Left lobe of liver (tissue), 2 donors: ENCODE data around the gene PEMT. TPM values are rescaled to one million over a fixed set of nuclear protein-coding genes. Genes with fewer than 3 reads are reported as not detected.
A peak's percentile ranks its signal among the peaks of the same experiment; 100 is the strongest.

Experiments used
- ATAC-seq: fragments of 200-7000 bp; cut with Tn5 transposase; one replicate; pipeline ENCODE4 v1.9.1; 2020; ENCODE audit warnings: mild to moderate bottlenecking, moderate library complexity
- DNase-seq: peaks from one replicate; pipeline ENCODE4 v3.0.0-alpha.2; 2020; ENCODE audit warnings: low spot score
- total RNA-seq: library from RNA; stranded (reverse); gene quantifications from one replicate; pipeline ENCODE4 v1.2.1, GENCODE V29; 2021
- donor health status: DM: no; HTN: no; CAD: no; lungs with moderate emphysema.
- donor health status: DM: no; HTN: yes; CAD: no.

Gene PEMT
- total RNA-seq, 1 donor from 2014 or later = 180 TPM

DNA sequence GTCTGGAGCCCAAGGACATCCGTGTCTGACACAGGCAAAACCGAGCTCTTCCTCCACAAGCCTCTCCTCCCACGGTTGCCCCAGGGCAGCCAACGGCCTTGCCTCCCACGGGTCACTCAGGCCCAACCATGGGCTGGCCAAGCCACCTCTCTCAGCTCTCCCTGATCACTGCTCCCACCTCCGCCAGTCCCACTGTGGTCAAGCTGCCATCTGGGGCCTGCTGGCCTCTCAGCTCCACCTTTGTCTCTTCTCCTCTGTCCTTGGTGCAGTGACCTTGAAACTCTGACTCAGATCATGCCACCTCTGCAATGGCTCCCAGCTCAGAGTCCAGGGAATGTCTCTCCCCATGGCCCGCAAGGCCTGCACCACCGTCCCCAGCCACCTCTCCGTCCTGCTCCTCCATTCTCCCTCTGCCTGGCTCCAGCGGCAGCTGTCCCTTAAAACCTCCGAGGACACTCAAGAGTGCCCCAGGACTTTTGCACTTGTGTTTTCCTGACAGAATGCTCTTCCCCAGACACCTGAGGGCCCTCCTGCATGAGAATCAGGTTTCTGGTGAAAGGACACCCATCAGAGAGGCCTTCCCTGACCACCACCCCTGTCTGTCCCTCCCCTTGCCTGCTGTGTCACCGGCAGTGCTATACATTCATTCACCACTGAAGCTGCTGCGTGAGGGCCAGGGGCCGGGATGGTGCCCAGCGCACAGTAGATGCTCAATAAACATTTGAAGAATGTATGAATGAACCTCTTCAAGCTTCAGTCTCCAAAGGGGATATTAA is 19.3 kb downstream of the PEMT start:
- DNase-seq = peak; percentile 74
- ATAC-seq = peak; percentile 18

DNA sequence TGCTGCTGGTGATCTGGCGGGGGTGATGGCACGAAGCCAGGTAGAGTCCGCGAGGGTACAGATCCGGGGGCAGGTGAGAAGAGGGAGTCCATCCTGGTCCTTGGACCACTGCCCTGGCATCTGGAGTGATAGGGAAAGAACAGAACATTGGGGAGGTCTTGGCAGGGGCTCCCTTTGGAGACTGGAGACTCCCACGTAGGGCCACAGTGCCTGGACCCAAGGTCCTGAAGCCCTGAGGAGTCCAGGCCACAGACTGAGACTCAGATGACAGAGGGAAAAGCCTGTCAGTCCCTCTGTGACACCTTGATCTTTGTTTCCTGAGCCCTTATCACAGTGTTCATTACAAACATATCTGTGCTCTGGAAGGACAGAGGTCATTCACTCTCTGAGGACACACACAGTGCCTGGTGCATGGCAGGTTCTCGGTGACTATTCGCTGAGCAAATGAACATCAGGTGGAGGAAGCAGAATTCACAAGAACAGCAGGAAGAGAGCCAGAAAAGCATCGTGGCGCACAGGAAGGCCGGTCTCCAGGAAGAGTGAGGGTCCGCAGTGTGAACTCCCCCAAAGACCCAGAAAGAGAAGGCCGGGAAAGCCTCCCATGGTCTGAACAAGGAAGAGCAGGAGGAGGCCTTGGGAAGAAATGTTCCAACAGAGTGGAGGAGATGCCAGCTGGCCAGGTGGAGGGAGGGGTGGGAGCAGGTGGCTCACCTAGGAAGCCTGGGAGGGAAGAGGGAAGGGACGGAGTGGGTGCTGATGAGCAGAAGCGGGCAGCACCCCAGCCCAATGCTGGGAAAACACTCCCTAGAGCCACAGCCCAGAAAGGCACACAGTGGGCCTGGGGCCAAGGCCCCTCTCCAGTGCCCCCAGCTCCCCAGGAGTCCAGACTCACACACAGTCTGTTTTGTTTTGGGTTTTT is 20.5 kb downstream of the PEMT start:
- DNase-seq = peak; percentile 84
- peak; percentile 55 for ATAC-seq

DNA sequence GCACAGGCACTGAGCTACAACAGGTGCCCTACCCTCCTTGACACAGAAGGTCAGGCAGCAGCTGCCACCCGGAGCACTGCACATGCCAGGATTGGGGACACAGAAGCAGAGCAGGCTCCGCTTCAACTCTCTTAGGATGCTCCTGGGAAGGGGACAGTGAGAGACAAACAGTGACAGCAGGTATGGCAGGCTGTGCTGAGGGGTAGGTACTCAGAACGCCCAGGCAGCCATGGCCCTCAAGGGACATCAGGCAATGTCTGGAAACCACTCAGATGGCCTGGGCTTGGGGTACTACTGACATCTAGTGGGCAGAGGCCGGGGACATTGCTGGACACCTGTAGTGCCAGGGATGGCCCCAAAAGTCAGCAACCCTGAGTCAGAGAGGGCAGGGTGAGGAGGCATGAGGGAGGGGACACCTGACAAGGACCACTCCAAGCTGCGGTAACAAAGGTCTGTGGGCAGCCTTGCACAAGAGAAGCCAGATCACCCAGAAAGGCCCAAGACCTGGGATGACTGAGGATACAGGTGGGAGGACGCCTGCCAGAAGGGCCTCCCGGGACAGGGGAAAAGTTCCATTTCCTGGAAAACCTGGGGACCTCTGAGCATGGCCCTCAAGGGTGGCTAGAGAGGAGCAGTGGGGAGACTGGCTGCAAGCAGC is 21.2 kb downstream of the PEMT start:
- peak; percentile 38 for ATAC-seq
- DNase-seq = peak; percentile 67

DNA sequence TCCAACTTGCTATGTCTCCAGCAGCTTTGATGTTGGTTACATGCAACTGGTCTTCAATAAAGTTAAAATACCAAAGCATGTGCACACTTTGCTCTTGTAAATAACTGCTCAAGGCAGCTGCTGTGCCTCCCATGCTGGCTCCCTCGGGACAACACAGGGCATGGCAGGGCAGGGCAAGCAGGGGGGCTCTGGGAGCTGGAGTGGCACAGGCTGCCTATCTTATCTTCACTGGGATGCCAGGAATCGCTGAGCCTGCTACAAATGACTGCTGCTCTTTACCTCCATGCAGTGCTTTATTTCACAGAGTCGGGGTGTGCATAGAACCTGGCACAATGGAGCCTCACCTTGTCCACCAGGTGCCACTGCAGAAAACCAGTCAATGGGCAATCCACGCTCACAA is 21.8 kb downstream of the PEMT start:
- DNase-seq (no peak), ATAC-seq (no peak)

DNA sequence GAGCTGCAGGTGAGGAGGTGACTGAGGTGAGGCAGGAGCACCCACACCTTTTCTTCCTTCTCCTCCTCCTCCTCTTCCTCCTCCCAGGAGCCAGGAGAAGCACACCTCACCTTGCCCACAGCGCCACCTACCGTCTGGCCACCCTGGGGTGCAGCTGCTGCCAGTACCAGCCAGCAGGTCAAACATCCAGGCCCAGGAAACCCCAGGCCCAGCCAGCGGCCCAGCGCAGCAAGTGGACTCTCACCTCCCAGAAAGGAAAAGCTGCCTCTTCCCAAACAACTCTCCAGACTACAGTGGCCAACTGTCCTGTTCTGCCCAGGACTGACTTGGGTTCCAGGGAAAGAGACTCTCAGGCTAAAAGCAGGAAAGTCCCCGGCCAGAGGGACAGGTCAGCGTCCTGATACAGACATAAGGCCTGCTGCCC is 22.7 kb downstream of the PEMT start:
- ATAC-seq (peak; percentile 69), DNase-seq (peak; percentile 93)

DNA sequence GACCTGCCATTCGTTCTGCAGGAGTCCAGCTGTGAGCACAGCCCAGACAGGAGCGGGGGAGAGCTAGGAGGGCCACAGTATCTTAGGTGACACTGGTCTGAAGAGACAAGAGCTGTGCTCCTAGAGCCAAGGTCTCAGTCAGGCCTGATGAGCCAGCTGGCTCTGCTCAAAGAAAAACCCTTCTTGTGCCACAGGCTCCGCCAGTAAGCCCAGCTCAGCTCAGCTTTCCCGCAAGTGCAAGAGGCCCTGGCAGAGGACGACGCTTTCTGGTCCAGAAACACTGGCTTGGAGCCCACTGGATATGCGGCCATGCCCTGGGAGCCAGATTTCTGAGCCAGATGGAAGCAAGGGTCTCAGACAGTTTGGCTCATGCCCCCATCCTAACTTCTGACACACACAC is 23.9 kb downstream of the PEMT start:
- ATAC-seq (peak; percentile 57), DNase-seq (peak; percentile 93)

DNA sequence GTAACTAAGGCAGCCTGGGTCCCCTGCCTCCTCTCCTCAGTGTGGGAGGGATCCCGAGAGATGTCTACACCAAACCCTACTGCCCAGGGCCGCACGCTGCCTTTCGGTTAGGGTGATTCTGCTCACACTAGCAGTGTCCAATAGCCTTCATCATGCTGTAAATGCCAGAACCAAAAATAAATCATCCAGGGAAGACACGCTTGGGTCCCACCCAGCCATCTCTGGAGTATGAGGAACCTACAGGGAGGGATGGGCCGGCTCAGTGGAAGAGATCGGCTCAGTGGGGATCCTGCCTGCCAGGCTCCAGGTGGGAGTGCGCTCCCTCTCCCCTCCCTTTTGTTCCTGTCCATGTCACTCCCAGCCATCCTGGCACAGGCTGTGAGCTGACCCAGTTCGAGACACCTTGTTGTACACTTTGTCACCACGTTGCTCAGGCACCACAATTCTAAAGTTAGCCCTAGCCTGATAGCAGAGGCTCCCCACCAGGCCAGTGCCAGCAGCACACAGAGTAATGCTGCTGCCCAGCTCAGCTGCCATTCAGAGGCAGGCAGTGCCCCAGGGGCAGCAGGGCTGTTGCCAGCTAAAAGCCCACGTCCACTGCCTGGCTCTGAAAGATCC is 24.5 kb downstream of the PEMT start:
- ATAC-seq (no peak), DNase-seq (no peak)

DNA sequence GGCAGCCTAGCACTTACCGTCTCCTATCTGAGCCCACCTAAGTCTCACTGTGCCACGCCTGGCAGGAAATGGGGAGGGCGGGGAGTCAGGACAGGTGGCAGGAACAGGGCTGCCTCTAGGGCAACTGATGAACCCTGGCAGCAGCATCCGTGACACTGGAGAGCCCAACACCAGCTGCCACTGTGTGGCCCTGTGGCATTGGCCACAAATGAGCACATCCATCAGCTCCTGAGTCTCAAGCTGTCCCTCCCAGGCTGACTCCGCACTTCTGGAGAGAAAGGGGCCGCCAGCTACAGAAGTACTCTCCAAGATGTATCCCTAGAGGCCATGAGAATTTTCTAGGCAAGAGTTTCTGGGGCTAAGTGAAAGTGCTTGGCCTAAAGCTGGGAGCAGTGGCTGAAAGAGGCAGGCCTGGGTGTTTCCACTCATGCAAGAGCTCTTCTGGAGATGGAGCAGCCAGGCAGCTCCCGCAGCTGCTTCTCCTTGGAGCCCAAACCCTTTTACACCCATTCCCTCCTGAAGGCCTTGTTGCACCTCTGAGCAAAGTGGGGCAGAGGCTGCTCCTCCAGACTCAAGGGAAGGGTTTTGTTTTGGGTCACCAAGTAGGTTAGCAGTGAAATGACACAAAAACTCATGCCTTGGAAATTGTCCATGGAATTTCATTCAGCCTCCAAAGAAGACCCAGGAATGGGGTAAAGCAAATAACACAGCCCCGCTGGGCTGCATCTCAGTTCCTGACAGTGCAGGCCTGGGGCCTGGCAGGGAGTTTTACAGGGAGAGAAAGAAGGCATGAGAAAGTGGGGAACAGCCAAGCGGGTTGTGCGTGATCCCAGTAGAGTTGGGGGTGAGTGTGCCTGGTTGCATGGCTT is 25.8 kb downstream of the PEMT start:
- no peak for ATAC-seq

DNA sequence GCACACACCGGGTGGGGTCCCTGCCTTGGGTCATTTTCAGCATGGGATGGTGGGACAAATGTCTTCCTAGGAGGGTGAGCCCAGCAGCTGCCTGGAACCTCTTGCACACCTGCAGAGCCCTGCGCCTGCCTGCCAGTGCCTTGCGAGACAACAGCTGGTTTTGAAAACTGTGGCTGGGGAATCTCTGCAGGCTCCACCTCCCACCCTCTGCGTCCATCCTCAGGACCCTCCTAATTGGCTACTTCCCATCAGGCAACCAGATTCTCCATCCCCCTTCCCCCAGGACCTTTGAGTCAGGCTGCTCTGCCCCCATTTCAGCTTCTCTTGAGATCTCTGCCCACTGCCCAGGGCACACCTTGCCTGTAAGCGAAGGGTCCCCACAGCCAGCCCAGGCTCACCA is 26.6 kb downstream of the PEMT start:
- ATAC-seq (no peak), DNase-seq (no peak)

More for the DNA sequence above, 25.8 kb downstream of the PEMT start:
- no peak for DNase-seq

DNA sequence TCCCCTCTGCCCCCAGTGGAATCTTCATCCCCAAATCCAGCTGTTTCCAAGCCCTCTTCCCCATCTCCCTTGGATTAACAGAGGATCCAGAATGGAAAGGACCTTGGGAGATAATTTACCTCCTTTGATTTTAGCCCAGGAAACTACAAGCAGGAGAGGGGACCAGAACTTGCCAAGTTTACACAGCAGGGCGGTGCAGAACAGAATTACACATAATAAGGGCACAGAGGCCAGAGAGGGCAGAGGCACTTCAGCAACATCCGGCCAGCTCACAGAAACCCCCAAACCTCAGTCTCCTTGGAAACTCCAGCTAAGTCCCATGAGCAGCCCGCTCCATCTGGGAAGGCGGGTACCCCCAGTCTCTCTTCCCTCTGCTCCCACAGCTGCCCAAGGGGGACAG is 27.2 kb downstream of the PEMT start:
- ATAC-seq = no peak
- no peak for DNase-seq

DNA sequence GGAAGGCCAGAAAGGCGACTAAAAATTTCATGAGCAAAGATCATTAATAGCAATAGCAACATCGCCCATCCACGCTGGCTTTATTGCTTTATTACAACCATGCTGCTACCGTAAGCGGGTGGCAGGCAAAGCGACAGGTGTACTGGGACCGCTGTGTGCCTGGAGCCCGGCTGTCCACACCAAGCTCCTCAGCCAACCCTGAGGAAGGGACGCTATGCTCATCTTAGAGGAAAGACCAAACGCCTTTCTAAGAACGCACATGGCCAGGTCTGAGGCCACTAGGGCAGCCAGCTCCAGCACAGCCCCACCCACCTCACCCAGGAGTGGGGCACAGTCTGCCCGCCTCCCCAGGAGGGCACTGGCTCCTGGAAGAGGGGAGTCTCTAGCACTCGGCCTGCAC is 28.0 kb downstream of the PEMT start:
- DNase-seq = no peak
- no peak for ATAC-seq

DNA sequence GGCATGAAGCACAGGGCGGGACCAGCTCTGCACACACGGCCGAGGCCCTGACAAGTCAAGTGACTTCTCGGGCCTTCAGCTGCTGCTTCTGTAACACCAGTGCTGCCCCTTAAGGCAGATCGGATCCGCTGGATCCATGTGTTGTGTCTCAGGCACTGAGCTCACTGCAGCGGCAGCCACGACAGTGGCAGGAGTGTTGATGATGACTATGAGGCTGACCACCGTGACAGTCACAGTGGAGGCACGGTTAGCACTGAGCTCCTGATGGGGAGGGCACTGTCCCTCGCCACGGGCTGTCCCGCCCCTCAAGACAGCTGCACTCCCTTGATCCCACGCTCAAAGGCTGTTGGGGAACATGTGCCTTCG is 29.4 kb downstream of the PEMT start:
- no peak for DNase-seq
- ATAC-seq = no peak

DNA sequence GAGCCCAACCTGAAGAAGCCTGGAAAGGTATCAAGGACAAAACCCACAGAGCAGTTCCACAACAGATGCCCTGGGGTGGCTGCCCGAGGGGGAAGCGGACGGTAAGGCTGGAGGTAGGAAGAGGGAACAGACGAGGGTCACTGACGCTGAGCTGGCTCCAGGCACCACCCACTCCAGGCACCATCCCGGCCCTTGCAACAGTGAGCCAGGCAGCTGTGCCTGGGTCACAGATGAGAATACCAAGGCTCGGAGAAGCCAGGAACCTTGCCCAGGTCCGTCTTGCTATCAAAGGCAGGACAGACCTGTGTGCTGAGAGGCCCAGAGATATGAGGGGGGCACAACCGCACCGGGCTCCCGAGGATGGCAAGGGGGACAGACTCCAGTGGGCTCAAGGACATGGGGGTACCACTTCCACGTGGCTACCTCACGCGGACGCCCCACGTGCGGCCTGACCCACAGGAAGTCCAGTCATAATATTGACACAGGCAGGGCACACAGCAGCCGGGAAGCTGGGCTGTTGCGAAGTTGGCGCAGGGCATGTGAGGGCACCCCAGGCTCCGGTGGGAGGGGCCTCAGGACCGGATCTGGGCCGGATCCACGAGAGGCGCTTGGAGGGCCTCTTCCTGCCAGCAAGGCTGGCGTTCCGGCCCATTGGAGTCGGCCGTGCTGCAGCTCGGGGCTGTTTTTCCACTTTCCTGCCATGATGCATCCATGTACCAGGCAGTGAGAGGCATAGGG is 29.9 kb downstream of the PEMT start:
- ATAC-seq (peak; percentile 74), DNase-seq (peak; percentile 97)

DNA sequence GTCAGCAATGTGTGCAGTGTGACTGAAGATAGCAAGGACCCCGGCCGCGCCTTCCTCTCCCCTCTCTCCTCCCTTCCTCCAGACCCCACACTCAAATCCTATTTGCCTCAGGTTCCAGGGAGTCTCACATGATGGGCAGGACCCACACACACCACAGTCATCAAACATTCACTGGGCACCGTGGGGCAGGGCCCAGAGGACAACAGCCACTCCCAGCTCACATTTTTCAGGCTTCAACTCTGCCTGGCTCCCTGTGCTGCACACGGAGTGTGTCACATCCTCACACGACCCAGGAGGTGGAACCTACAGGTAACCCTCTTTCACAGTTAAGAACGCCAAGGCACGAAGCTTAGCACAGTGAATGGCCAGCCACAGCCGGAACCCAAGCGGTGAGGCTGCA is 30.5 kb downstream of the PEMT start:
- DNase-seq = no peak
- peak; percentile 17 for ATAC-seq

DNA sequence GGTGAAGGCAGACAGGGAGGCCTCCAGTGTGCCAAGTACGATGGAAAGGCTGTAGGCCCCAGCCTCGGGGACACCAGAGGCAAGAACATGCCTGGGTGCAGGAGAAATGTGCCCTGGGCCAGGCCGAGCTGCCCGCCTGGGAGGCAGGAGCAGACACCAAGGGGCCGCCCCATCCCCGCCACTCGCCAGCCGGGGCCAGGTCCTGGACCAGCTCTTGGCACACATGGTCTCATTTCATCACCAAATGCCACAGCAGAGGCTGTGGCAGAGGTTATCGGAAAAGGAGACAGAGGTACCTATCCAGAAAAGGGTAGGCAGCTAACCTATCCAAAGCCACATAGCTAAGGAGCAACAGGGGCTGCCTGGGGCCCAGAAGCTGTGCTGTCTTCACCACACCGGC is 31.3 kb downstream of the PEMT start:
- ATAC-seq = peak; percentile 65
- DNase-seq = peak; percentile 90

DNA sequence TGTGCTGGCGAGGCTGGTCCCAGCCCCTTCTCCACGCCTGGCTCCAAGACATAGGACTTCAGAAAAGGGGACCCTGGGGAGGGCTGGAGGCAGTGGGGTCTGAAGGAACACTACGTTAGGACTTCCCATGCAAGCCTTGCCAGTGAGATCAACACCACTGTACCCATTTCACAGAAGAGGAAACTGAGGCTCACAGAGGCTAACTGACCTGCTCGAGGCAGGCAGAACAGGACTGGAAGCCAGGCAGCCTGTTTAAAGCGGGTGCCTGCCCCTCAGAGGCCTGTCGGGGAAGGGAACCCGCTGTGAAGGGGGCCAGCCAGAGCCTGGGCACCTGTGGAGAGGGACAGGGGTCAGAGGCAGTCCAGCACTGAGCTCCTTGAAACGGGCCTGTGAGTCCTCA is 32.3 kb downstream of the PEMT start:
- no peak for DNase-seq
- ATAC-seq = no peak

DNA sequence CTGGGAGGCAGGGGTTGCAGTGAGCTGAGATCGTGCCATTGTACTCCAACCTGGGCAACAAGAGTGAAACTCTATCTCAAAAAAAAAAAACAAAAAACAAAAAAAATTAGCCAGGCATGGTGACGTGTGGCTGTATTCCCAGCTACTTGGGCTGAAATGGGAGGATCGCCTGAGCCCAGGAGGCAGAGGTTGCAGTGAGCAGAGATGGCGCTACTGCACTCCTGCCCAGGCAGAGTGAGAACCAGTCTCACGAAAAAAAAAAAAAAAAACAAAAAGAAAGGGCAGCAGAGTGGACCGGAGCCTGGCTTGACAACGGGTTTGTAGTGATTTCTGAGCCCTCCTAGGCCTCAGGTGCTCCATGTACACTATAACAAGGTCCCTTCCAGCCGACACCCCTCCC is 33.1 kb downstream of the PEMT start:
- DNase-seq (no peak), ATAC-seq (no peak)

DNA sequence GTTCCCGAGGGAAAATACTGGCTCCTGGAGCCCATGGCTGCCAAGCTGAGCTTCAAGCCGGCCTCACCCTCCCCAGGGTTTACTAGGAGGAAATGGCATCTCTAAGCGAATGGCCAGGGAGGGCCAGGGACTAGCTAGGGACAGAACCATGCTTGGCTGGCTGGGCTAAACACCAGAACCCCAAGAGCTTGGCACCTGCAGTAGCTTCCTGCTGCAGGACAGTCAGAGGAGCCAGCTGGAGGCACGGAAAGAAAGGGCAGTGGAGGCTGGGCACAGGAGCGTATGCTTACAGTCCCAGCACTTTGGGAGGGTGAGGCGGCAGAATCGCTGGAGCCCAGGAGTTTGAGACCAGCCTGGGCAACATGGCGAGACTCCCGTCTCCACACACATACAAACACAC is 33.7 kb downstream of the PEMT start:
- no peak for DNase-seq
- no peak for ATAC-seq

DNA sequence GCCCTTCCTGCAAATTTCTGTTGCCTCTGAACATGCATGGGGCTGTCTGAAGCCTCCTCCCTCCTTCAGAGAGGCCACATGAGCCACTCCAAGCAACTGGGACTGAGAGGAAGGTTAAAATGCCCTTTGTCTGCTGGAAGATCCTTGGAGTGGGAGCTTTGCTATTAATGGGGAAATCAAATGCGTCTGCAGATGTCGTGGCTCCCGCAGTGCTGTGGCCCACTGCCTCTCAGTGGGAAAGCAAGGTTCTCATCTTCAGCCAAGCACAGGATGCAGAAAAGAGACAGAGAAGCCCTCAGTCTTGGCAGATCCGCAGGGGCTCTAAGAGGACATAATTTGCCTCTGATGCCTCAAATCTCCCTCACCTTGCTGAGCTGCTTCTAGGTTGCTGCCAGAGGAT is 34.8 kb downstream of the PEMT start:
- ATAC-seq (no peak), DNase-seq (no peak)

DNA sequence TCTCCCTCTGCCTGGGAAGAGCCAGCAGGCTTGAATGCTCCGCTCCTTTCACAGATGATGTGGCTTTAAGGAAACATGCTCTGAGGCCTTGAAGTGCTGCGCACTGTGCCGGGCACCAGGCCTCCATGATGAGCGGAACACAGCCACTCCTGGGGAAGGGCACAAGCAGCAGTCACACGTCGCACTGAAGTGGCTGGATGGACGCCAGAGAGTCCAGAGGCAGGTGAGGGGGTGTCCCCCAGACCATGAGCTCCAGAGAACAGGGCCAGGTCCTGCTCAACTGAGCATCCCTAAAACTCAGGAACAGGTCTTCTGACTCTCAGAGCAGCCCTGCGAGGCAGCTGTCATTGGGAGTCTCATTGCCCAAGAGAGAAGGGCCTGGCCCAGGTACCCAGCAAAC is 35.6 kb downstream of the PEMT start:
- ATAC-seq (no peak), DNase-seq (no peak)
